Right renal cortex interstitium (tissue), 3 donors: ENCODE data around the gene CDH8. TPM values are rescaled to one million over a fixed set of nuclear protein-coding genes. Genes with fewer than 3 reads are reported as not detected.

Experiments
- DNase-seq, 3 donors: peaks; one replicate each; pipeline ENCODE4 v3.0.0-alpha.2; 2013; ENCODE audit warnings: low read depth in 3 of 3, low spot score in 2 of 3
- polyA plus RNA-seq, 3 donors: library from polyadenylated mRNA; unstranded; fragments of 120-200 nt; gene quantifications; one replicate each; pipeline ENCODE4 v1.2.1, GENCODE V29; 2013; ENCODE audit not compliant: insufficient read length in 3 of 3

The CDH8 gene, protein sequence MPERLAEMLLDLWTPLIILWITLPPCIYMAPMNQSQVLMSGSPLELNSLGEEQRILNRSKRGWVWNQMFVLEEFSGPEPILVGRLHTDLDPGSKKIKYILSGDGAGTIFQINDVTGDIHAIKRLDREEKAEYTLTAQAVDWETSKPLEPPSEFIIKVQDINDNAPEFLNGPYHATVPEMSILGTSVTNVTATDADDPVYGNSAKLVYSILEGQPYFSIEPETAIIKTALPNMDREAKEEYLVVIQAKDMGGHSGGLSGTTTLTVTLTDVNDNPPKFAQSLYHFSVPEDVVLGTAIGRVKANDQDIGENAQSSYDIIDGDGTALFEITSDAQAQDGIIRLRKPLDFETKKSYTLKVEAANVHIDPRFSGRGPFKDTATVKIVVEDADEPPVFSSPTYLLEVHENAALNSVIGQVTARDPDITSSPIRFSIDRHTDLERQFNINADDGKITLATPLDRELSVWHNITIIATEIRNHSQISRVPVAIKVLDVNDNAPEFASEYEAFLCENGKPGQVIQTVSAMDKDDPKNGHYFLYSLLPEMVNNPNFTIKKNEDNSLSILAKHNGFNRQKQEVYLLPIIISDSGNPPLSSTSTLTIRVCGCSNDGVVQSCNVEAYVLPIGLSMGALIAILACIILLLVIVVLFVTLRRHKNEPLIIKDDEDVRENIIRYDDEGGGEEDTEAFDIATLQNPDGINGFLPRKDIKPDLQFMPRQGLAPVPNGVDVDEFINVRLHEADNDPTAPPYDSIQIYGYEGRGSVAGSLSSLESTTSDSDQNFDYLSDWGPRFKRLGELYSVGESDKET
- polyA plus RNA-seq = 1 to 10 TPM; 4.4 to 5.5 (median 5.2) TPM

DNA sequence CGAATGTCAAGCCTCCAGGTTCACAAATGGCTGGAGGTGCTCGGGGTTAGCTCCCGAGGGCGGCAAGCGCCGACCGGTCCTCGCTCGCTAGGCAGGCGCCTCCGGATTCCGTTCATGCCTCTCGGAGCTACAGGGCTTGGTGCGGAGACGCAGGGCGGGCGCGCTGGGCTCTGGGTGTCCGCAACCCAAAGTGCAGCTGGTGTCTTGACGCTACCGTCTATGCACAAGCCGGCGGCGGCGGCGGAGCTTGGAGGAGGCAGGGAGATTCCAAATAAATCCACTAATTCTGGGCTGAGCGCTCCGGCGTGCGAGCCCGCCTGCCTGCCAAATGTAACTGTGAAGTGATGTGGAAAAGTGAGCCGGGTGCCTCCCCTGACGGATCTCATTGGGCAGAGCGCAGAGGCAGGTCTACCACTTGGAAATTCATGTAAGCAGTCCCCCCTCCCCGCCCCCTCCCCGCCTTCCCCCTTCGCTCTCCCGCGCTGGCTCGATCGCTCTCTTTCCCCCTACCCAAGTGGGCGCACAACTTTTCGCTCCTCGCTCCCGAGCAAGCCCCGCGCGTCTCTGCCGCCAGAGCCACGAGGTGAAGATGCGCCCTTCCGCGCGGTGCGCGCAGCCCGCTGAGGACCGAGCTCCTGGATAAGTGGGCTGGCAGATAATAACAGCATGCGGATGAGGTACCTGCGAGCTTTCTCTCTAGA is at the start of gene CDH8:
TSS of gene CDH8 (minus strand) at position 338 of the 701 bp plus-strand sequence. CDS start 15,035 bp downstream, outside the sequence.
- no peak for DNase-seq

DNA sequence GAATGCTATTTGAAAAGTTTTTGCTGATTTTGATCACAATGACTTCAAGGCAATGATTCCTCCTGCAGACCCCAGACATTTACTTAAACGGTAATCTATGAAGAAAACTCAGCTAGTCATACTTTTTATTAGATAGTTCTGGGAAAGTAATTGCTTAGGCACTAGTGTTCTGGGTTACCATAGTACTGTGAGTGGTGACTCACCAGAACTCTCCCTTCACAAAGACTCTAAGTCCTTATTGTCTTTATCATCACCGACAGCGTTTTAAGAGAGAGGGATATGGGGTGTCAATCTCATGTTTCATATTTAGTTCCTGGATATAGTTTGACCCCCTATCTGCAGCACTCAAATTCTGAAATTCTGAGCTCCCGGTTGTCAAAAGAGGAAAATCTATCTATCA is 43.0 kb upstream of the CDH8 start:
- DNase-seq = no peak

DNA sequence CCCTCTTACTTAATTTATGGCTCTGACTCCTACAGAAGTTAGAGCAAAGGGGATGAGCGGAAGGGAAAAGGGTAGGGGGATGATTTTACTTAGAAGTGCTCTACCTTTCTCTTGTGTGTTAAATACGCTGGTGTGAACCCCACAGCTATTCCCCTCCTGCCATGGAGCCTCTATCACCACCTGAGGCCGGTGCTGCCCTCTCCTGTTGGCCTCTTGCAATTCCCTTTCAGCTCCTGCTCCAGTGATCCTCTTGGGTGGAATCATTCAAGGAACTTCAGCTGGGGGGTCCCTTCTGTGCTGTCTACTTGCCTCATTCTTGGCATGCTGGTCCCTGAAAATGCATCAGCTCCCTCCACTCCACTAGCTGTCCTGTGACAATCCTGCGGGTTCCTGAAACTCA is 41.8 kb upstream of the CDH8 start:
- DNase-seq = no peak

DNA sequence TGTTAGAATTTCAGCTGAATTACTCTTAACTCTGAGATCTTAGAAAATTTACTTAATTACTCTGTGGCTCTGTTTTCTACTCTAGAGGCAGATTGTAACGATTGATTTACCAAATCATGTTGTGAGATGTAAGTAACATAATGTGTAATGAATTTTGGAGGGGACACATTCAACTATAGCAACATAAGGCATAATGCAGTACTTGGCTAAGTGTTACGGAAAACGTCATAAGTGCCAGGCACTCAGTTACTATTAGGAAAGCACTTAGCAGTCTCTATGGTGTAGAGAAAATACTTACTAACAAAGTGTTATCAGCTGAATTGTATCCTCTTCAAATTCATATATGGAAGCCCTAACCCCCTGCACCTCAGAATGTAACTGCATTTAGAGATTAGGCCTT is 40.6 kb upstream of the CDH8 start:
- DNase-seq = no peak

DNA sequence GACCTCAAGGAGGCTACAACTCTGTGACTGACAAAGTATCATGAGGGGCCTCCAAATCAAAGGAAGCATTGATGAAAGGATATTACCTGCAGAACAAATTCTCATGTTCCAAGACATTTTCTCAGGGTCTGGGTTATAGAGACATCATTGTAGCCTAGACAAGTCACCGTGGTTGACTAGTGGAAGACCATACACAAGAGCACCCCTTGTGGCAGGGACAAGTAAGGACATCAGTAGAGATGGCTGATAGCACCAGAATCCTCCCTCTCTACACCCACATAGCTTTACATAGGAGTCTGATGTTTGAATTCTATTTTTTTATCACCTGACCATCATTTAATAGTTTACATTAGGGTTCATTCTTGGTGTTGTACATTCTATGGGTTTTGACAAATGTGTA is 32.5 kb upstream of the CDH8 start:
- DNase-seq = no peak

DNA sequence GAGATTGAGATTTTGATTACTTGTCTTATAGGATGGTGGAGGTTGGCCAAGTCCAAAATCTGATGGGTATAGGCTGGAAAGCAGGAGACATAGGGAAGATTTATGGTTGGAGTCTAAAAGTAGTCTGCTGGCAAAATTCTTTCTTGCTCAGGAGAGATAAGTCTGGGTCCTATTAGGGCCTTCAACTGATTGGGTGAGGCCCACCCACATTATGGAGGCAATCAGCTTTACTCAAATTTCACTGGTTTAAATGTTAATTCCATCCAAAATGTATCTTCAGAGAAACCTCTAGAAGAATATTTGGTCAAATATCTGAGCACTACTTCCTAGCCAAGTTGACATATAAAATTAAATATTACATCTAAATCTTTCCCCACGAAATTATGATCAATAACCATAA is 31.7 kb upstream of the CDH8 start:
- no peak for DNase-seq

DNA sequence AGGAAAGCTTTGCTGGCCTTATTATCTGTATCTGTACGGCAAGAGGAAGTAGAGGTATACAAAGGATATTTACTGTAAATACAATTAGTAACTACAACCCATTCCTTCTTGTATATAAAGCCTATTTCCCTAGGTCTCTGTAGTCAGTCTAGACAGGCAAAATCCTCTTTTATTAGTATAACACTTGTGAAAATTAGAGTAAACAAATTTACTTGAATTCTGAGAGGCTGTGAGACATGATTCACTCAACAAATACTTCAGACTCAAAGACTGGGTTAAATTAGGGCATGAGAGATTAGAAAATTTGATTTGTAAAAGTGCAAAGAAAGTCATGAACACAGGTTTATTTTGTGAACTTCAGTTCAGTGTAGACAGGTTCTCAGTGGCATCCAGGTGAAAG is 30.9 kb upstream of the CDH8 start:
- DNase-seq = no peak

DNA sequence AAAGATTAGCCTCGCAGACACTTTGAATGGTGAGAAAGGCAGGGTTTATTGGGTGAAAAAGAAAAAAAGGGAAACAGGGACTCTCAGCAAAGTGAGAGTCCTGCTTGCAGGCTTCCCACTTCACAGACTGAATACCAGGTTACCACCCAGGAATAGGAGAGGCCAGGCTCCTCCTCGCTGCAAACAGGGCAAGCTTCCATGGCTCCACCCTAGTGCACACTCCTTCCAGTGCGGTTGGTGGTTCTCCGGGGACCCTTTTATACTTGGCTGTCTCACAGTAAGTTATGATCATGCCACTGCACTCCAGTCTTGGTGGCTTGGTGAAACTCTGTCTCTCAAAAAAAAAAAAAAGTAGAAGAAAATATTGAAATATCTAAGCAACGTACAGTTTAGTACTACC is 30.5 kb upstream of the CDH8 start:
- no peak for DNase-seq

DNA sequence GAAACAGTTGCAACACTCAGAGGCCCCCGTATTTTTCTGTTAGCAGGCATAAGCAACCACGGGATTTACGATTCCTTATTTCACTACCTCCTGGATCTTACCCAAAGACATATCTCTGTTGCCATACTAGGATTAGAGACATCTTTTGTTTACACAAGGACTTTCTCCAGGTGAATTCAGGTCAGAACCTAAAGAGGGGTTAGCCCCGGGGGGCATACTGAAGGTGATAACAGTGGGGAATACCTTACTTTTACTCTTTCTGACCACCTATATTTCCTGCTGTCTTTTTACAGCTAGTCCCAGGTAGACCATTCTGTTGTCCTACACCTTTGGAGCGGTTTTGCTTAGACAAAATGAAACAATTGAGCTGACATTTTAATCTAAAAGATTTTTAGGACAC is 27.9 kb upstream of the CDH8 start:
- DNase-seq = no peak

DNA sequence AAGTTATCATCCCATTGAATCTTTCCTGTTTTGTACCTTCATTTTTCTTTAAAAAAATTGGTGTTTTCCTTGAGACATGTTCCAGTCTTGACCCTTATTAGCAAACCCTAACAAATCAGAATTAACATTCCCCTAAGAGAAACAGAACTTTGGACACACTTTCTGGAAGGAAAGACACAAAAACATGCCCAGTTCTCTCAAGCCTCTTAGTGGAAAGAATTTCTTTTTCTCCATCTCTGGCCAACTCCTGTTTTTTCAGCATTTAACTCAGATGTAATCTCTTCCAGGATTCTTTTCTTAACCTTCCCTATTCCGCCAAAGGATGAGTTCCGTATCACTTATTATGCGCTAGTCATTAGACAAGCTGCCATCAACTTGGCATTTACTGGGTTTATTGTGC is 23.9 kb upstream of the CDH8 start:
- no peak for DNase-seq

DNA sequence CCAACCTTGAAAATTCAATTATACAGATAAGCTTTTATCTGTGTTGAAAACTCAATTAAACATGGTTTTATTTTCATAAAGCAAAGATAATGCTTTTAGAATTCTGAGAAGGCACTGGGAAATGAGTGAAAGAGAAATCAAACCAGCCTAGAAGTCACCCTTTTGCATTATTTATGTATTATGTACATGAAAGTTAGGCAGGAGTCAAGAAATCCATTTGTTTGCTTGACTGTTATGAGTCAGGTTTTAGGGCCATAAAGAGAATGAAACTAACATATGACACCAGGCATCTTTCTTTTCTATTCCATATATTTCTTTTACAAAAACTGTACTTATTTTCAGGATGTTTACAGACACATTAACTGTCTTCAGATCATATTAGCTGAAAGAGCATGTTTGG is 23.3 kb upstream of the CDH8 start:
- no peak for DNase-seq

DNA sequence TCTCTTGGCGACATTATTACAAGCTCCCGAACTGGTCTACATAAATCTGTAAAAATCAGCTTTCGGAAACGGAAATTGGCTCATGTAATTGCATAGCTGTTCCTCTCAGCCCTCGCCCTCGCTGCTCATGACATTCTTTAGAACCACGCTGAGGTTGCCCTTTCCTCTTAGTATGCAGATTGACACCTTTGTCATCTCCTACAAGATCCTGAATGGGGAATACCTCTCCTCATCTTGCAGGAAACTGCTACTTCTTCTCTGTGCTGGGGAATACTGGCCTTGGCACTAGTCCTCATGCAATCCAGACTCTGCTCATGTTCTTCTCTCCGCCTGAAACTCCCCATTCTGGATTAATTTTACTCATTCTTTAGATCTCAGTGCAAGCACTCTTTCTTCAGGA is 22.2 kb upstream of the CDH8 start:
- no peak for DNase-seq

DNA sequence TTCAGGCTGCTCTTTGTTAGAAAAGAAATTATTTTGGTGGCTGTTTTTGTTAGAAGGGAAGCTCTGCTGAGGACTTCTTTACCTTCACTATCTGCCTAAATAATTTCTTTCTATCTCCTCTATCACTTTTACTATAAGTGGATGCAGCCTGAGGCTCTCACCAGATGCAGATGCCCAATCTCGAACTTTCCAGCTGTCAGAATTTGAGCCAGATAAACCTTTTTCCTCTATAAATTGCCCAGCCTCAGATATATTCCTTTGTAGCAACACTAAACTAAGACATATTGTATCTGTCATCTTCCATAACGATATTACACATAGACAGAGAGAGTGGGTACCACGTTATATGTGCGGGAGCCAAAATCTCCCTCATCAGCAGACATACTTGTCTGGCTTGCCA is 15.7 kb upstream of the CDH8 start:
- DNase-seq = no peak

DNA sequence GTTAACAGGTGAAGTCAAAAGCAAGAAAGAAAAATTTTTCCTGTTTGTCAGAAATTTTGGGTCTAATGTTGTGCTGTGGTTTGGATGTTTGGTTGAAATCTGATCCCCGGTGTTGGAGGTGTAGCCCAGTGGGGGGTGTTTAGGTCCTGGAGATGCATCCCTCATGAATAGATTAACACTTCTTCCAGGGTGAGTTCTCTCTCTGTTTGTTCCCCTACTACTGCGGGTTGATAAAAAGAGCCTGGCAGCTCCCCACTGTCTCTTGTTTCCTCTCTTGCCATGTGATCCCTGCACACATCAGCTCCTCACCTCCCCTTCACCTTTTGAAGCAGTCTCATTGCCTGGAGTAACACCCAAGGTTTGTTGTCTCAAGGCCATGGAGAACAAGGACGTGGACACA is 14.6 kb upstream of the CDH8 start:
- no peak for DNase-seq

DNA sequence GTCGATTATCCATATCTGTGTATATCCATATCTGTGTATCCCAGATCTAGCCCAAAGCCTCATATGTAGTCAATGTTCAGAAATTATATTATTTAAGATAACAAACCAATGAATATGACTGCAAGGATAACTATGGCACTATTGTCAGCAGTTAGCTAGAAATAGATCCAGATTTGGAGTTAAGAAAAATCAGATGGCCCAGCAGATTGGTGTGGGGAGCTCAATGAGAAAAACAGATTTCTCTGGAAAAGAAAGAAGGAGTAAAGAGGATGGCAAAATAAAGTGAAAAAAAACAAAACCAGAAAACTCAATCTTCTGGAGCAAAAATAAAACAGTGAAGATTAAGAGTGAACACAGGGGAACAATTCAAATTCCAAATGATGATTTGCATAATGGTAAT is 10.6 kb upstream of the CDH8 start:
- DNase-seq = no peak

DNA sequence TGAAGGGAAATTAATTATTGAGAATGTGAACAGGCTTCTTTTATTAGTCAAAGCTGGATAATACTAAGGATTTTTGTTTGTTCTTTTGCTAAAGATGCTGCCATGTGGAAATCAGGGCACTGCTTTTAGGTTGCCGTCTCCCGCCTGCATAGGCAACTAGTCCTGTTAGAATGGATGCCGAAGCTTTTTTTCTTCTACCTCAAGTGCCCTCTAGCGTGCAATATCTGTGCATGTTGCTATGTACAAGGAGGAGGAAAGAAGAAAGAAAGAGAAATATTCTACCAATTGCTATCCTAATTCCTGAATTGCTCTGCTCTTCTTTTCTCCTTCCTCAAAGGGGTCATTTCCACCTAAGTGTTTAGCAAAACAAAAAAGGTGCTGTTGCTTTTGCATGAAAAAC is 5.2 kb upstream of the CDH8 start:
- no peak for DNase-seq

DNA sequence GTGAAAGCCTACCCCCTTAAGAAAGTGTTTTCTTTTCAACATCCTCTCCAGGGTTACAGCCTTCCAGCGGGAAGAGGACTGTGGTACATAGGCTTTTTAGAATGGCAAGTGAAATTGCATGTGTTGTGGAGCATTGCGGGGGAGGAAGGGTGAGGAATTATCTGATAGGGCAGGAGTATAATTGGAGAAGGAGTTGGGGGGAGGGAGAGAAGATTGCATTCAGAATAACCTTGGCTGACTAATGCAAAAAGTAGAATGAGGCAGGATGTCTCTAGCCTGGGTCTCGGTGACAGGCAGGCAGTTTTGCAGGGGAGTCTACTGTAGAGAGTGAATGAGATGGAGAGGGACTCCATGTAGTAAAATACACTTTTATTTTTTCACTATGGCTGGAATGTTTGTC is 2.4 kb upstream of the CDH8 start:
- DNase-seq = no peak

DNA sequence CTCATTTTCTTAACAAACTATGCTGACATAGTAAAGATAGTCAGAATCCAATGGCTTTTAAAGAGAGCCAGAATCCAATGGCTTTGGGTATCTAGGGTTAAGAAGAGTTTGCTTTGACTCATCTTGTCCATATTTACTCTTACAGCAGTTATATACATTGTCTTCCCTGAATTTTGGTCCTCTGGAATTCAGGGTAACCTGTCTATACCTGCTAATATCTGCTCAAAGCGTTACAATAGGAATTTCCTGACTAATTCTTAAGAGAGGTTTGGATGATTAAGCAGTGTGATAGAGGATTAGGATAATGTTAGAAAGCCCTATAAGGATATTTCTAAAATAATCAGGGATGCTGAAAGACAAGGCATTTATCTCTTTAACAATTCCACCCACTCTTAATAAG is 2.0 kb upstream of the CDH8 start:
- no peak for DNase-seq

DNA sequence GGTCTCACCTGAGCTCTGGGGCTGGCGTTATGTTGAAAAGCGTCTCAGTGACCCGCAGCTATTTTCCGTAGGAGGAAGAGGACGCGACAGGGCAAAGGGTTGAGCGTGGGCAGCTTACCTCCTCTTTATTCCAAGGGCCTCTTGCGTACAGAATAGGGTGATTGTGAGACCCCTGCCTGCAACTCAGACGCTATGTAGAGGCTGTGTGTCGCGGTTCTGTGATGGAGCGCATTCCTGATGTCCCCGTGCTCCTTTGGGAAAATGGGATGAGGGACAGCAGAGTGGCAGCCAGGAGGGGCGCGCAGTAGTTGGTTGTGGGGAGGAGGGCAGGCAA is 531 bp upstream of the CDH8 start:
- no peak for DNase-seq

DNA sequence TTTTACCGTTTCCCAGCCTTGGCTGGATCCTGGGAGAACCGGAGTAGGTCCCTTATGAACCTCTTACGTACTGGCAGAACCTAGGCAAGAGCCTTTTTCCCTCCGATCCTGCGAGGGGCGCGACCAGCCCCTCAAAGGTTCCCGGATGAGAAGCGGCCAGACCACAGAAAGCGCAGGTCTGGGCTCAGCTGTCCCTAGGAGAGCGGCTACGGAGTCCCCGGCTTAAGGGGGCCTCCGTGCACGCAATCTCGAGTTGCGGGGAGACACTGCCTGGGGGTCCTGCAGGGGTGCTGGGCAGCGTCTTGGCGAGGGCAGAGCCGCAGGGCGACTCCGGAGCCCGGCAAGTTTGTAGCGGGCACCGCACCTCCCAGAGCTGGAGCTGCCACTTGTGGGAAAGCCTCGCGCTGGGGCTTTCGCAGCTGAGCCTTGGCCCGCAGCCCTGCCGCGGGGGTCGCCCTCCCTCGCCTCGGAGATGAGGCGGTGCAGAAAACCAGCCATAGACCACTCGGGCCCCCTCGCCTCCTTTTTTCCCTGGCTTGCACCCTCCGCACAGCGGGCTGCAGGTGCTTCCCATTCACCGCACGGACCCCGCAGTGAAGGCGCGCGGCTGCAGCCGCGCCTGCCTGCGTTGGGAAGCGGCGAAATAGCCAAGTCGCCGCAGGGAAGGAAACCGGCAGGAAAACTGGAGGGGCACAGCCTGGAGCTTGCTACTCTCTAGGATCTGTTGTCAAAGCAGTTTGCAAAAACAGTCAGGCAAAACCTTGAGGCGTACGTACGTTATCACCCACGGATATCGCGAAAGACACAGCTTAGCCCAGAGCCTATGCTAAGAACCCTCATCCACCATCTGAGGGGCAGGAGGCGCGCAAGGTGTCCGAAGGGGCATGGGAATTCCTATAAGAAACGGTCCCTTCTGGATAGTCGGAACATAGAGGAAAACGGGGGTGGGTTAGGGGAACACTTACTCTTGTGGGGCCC is 834 bp downstream of the CDH8 start:
- no peak for DNase-seq
